Measurements from ENCODE around the gene JSRP1. TPM values are rescaled to one million over a fixed set of nuclear protein-coding genes. Genes with fewer than 3 reads are reported as not detected.

JSRP1 gene
- total RNA-seq, 1 donor, result 0.72 TPM

DNA sequence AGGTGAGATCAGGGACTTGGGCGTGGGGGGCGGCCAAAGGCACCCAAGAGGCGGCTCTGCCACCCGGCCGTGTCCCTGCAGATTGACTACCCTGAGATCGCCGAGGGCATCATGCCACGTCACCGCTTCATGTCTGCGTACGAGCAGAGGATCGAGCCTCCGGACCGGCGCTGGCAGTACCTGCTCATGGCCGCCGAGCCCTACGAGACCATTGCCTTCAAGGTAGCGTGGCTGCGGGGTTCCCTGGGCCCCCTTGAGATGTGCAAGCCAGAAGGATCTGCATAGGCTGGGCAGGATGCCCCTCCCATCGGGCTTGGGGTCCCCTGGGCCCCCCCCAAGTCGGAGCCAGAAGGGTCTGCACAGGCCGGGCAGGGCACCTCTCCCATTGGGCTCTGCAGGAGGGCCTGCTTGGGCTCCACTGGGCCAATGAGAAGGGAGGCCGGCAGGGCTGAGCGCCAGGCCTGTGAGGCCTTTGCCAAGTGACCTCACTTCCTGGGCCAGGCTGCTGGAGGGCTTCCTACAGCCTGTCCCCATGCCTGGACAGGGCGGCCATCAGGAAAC, 9.3 kb downstream of the JSRP1 start:
- DNase-seq (ENCODE audit: insufficient read length, low spot score, missing footprints), result no peak

DNA sequence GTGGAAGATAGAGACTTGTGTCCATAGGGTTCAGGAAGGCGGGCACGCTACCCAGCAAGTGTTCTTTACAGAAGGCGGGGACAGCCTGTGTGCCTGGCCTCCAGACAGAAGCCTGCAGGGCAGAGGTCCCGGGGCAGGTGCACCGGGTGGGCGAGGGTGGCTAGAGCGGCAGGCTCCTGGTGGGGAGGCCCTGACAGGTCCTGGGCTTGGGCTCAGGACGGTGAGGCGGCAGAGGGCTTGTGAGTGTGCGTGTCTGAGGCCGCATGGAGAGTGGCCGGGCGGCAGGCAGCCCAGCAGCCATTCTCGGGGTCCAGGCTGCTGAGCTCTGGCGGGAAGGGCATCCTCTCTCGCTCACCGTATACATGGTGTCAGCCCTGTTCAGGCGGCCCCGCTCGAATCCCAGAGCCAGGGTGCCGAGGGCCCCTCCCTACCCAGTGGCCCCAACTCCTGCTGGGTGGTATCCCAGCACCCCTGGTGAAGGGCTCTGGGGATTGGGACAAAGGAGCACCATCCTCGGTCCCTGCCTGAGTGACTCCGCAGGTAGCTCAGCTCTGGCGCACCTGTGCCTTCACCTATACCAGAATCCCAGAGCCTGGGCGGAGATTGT, 10.1 kb downstream of the JSRP1 start:
- H2AFZ ChIP-seq (ENCODE audit: low read length), result no peak overlapping the region
- no peak for DNase-seq (ENCODE audit: insufficient read length, low spot score, missing footprints)
- no peak overlapping the region for H3K4me3 ChIP-seq (ENCODE audit: insufficient read depth, low read length)
- H4K20me1 ChIP-seq (ENCODE audit: insufficient read depth, low read length), result peaks cover 69% of the 10 kb centered on the region
- peaks cover 14% of the 10 kb centered on the region for H3K27me3 ChIP-seq (ENCODE audit: insufficient read depth, low read length)
- peaks cover 49% of the 10 kb centered on the region for H3K79me2 ChIP-seq (ENCODE audit: insufficient read depth, low read length)
- H3K4me2 ChIP-seq (ENCODE audit: insufficient read depth, low read length), result no peak overlapping the region
- H3K9me3 ChIP-seq (ENCODE audit: low read depth, low read length), result no peaks in the 10 kb centered on the region
- H3K4me1 ChIP-seq (ENCODE audit: insufficient read depth, low read length), result peaks cover 3% of the 10 kb centered on the region
- H3K36me3 ChIP-seq (ENCODE audit: insufficient read depth, low read length), result peaks cover 44% of the 10 kb centered on the region
- H3K27ac ChIP-seq (ENCODE audit: low read depth, low read length), result no peak overlapping the region
- TF ChIP-seq, protein P1, sequence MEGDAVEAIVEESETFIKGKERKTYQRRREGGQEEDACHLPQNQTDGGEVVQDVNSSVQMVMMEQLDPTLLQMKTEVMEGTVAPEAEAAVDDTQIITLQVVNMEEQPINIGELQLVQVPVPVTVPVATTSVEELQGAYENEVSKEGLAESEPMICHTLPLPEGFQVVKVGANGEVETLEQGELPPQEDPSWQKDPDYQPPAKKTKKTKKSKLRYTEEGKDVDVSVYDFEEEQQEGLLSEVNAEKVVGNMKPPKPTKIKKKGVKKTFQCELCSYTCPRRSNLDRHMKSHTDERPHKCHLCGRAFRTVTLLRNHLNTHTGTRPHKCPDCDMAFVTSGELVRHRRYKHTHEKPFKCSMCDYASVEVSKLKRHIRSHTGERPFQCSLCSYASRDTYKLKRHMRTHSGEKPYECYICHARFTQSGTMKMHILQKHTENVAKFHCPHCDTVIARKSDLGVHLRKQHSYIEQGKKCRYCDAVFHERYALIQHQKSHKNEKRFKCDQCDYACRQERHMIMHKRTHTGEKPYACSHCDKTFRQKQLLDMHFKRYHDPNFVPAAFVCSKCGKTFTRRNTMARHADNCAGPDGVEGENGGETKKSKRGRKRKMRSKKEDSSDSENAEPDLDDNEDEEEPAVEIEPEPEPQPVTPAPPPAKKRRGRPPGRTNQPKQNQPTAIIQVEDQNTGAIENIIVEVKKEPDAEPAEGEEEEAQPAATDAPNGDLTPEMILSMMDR (IDR thresholded peaks at IDR 0.05; ENCODE audit: extremely low read depth, low read depth, low read length), result no peak

More for the DNA sequence above, 9.3 kb downstream of the JSRP1 start:
- H3K27me3 ChIP-seq (ENCODE audit: insufficient read depth, low read length), result peaks cover 22% of the 10 kb centered on the region
- H4K20me1 ChIP-seq (ENCODE audit: insufficient read depth, low read length), result peaks cover 61% of the 10 kb centered on the region
- no peak overlapping the region for H3K4me2 ChIP-seq (ENCODE audit: insufficient read depth, low read length)
- no peak overlapping the region for H2AFZ ChIP-seq (ENCODE audit: low read length)
- peaks cover 40% of the 10 kb centered on the region for H3K36me3 ChIP-seq (ENCODE audit: insufficient read depth, low read length)
- no peak overlapping the region for H3K4me3 ChIP-seq (ENCODE audit: insufficient read depth, low read length)
- TF ChIP-seq, protein P1 (IDR thresholded peaks at IDR 0.05; ENCODE audit: extremely low read depth, low read depth, low read length), result no peak
- H3K9me3 ChIP-seq (ENCODE audit: low read depth, low read length), result no peaks in the 10 kb centered on the region
- no peaks in the 10 kb centered on the region for H3K4me1 ChIP-seq (ENCODE audit: insufficient read depth, low read length)
- H3K27ac ChIP-seq (ENCODE audit: low read depth, low read length), result no peak overlapping the region
- peaks cover 41% of the 10 kb centered on the region for H3K79me2 ChIP-seq (ENCODE audit: insufficient read depth, low read length)

DNA sequence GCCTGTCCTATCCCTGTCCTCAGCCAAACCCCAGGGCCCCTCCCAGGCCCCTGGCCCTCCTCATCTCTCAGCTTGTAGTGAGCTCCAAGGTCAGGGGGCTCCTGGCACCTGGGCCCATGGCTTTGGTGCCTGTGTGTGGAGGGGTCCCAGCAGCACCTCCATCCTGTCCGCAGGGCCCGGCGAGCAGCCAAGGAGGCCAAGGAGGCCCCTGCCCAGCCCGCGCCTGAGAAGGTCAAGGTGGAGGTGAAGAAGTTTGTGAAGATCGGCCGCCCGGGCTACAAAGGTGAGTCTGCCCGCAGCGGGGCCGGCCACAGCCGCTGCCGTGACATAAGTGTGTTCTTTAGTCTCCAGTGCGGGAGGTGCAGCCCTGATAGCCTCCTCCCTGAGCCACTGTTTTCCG, 10.9 kb downstream of the JSRP1 start:
- no peak overlapping the region for H2AFZ ChIP-seq (ENCODE audit: low read length)
- peaks cover 46% of the 10 kb centered on the region for H3K36me3 ChIP-seq (ENCODE audit: insufficient read depth, low read length)
- no peak overlapping the region for H3K4me3 ChIP-seq (ENCODE audit: insufficient read depth, low read length)
- DNase-seq (ENCODE audit: insufficient read length, low spot score, missing footprints), result no peak
- H3K4me1 ChIP-seq (ENCODE audit: insufficient read depth, low read length), result peaks cover 8% of the 10 kb centered on the region
- TF ChIP-seq, protein P1 (IDR thresholded peaks at IDR 0.05; ENCODE audit: extremely low read depth, low read depth, low read length), result no peak
- peaks cover 57% of the 10 kb centered on the region for H3K79me2 ChIP-seq (ENCODE audit: insufficient read depth, low read length)
- no peak overlapping the region for H3K4me2 ChIP-seq (ENCODE audit: insufficient read depth, low read length)
- peaks cover 77% of the 10 kb centered on the region for H4K20me1 ChIP-seq (ENCODE audit: insufficient read depth, low read length)
- H3K9me3 ChIP-seq (ENCODE audit: low read depth, low read length), result no peaks in the 10 kb centered on the region
- H3K27me3 ChIP-seq (ENCODE audit: insufficient read depth, low read length), result peaks cover 6% of the 10 kb centered on the region
- H3K27ac ChIP-seq (ENCODE audit: low read depth, low read length), result no peak overlapping the region

DNA sequence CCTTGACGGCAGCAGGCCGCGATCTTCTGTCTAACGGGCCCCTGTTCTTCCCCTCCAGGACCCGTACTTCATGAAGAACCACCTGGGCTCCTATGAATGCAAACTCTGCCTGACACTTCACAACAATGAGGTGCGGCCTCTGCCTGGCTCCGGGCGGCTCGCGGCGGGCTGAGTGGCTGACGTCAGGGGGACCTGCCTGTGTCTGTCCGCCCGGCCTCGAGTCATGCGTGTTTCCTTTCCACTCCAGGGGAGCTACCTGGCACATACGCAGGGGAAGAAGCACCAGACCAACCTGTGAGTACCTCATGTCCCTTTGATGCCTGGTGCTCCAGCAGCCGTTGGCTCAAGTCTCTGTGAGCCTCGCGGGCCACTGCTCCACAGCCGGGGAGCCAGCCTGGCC, 11.7 kb downstream of the JSRP1 start:
- H3K79me2 ChIP-seq (ENCODE audit: insufficient read depth, low read length), result peaks cover 65% of the 10 kb centered on the region
- H3K4me2 ChIP-seq (ENCODE audit: insufficient read depth, low read length), result no peak overlapping the region
- H3K36me3 ChIP-seq (ENCODE audit: insufficient read depth, low read length), result peaks cover 46% of the 10 kb centered on the region
- no peaks in the 10 kb centered on the region for H3K9me3 ChIP-seq (ENCODE audit: low read depth, low read length)
- TF ChIP-seq, protein P1 (IDR thresholded peaks at IDR 0.05; ENCODE audit: extremely low read depth, low read depth, low read length), result no peak
- peaks cover 81% of the 10 kb centered on the region for H4K20me1 ChIP-seq (ENCODE audit: insufficient read depth, low read length)
- H3K27me3 ChIP-seq (ENCODE audit: insufficient read depth, low read length), result no peaks in the 10 kb centered on the region
- H3K4me3 ChIP-seq (ENCODE audit: insufficient read depth, low read length), result no peak overlapping the region
- H2AFZ ChIP-seq (ENCODE audit: low read length), result no peak overlapping the region
- peaks cover 16% of the 10 kb centered on the region for H3K4me1 ChIP-seq (ENCODE audit: insufficient read depth, low read length)
- DNase-seq (ENCODE audit: insufficient read length, low spot score, missing footprints), result no peak
- H3K27ac ChIP-seq (ENCODE audit: low read depth, low read length), result no peak overlapping the region
